ENCODE data around the gene ACSS2.
"Not testable (repeated sequence)": the region's sequence is repeated elsewhere in the genome, so short reads cannot be mapped to it uniquely, and the experiment has no call there.

The ACSS2 gene

GRCh38 chr20:34895465-34895864 is 19.1 kb downstream of the ACSS2 start:
- no peak for TF ChIP-seq CTCF (conservative IDR thresholded peaks at IDR 0.05; ENCODE audit: low read depth, low read length)
- no peak overlapping the region for H3K4me3 ChIP-seq (ENCODE audit: low read length)

GRCh38 chr20:34896086-34896621 is 19.7 kb downstream of the ACSS2 start:
- no peak for TF ChIP-seq CTCF (conservative IDR thresholded peaks at IDR 0.05; ENCODE audit: low read depth, low read length)
- no peak for DNase-seq (ENCODE audit: low read depth)

More at GRCh38 chr20:34895465-34895864, 19.1 kb downstream of the ACSS2 start:
- DNase-seq (ENCODE audit: low read depth) = no peak

GRCh38 chr20:34898129-34898528 is 21.7 kb downstream of the ACSS2 start:
- not testable (repeated sequence) for DNase-seq (ENCODE audit: low read depth)

More at GRCh38 chr20:34896086-34896621, 19.7 kb downstream of the ACSS2 start:
- H3K4me3 ChIP-seq (ENCODE audit: low read length) = no peak overlapping the region

GRCh38 chr20:34898731-34899130 is 22.3 kb downstream of the ACSS2 start:
- DNase-seq (ENCODE audit: low read depth); H3K4me3 ChIP-seq (ENCODE audit: low read length): not testable (repeated sequence)

More at GRCh38 chr20:34898129-34898528, 21.7 kb downstream of the ACSS2 start:
- H3K4me3 ChIP-seq (ENCODE audit: low read length) = not testable (repeated sequence)

GRCh38 chr20:34904202-34904621 is 27.8 kb downstream of the ACSS2 start:
- H3K4me3 ChIP-seq (ENCODE audit: low read length) = no peak overlapping the region
- TF ChIP-seq CTCF (conservative IDR thresholded peaks at IDR 0.05; ENCODE audit: low read depth, low read length) = no peak
- no peak for DNase-seq (ENCODE audit: low read depth)

GRCh38 chr20:34907616-34908469 is 31.4 kb downstream of the ACSS2 start:
- DNase-seq (ENCODE audit: low read depth) = peak; percentile 88
- no peak for TF ChIP-seq CTCF (conservative IDR thresholded peaks at IDR 0.05; ENCODE audit: low read depth, low read length)
- H3K4me3 ChIP-seq (ENCODE audit: low read length) = no peak overlapping the region

- no peak overlapping the region for H3K4me3 ChIP-seq (ENCODE audit: low read length)
- TF ChIP-seq CTCF (conservative IDR thresholded peaks at IDR 0.05; ENCODE audit: low read depth, low read length) = no peak
- DNase-seq (ENCODE audit: low read depth) = no peak
Observed at GRCh38 chr20:34915131-34915530, 38.7 kb downstream of the ACSS2 start.

Data from retinal pigment epithelial cell (primary cell).